HCT116 (cell line): ENCODE data around the gene CDC37L1.

ENCODE experiments used
- EZH2 ChIP-seq: fragments of 200-600 bp; sonication (generic); IDR thresholded peaks from 2 replicates; pipeline ENCODE4 v1.6.1; 2017; ENCODE audit warnings: antibody characterized with exemption, mixed run types
- POLR2A ChIP-seq: IDR thresholded peaks from 2 replicates; pipeline ENCODE4 v1.7.0; 2011; ENCODE audit warnings: borderline replicate concordance; ENCODE audit not compliant: insufficient read depth, insufficient read length; ENCODE audit errors: extremely low read depth
- TF ChIP-seq, protein P1 (sequence below), 3 experiments: fragments of 200-600 bp in 1 of 3; sonication (generic) in 1 of 3; IDR thresholded peaks in 2 of 3; conservative IDR thresholded peaks in 1 of 3; 2 replicates each; pipeline ENCODE4 v1.5.1; 2012 to 2017; ENCODE audit warnings: low read depth in 2 of 3, low read length in 2 of 3, antibody characterized with exemption in 1 of 3, borderline replicate concordance in 1 of 3, control low read depth in 1 of 3, mild to moderate bottlenecking in 1 of 3, mixed read lengths in 1 of 3, mixed run types in 1 of 3, moderate library complexity in 1 of 3; ENCODE audit not compliant: insufficient read depth in 1 of 3

DNA sequence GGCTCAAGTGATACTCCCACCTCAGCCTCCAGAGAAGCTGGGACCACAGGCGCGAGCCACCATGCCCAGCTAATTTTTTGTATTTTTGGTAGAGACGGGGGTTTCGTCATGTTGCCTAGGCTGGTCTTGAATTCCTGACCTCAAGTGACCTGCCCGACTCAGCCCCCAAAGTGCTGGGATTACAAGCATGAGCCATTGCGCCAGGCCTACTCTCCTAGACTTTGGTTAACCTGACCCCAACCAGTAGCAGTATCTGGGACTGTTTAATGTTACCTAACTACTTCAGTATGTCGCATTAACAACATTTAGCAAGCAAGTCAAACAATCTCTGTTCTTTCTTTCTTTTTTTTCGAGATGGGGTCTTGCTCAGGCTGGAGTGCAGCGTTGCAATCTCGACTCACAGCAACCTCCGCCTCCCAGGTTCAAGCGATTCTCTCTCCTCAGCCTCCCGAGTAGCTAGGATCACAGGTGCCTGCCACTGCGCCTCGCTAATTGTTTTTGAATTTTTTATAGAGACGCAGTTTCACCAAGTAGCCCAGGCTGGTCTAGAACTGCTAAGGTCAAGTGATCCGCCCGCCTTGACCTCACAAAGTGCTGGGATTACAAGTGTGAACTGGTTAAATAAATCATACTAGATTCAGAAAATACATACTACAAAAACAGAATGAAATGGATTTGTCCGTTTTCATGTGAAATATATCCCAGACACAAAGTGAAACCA lies 59.7 kb downstream of the CDC37L1 start:
- TF ChIP-seq, protein P1, sequence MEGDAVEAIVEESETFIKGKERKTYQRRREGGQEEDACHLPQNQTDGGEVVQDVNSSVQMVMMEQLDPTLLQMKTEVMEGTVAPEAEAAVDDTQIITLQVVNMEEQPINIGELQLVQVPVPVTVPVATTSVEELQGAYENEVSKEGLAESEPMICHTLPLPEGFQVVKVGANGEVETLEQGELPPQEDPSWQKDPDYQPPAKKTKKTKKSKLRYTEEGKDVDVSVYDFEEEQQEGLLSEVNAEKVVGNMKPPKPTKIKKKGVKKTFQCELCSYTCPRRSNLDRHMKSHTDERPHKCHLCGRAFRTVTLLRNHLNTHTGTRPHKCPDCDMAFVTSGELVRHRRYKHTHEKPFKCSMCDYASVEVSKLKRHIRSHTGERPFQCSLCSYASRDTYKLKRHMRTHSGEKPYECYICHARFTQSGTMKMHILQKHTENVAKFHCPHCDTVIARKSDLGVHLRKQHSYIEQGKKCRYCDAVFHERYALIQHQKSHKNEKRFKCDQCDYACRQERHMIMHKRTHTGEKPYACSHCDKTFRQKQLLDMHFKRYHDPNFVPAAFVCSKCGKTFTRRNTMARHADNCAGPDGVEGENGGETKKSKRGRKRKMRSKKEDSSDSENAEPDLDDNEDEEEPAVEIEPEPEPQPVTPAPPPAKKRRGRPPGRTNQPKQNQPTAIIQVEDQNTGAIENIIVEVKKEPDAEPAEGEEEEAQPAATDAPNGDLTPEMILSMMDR (IDR thresholded peaks at IDR 0.05 in 2 of 3, conservative IDR thresholded peaks at IDR 0.05 in 1 of 3; ENCODE audit: borderline replicate concordance in 1 of 3, insufficient read depth in 1 of 3, low read depth in 2 of 3, low read length in 2 of 3), result no peak
- no peak for TF ChIP-seq EZH2
- TF ChIP-seq POLR2A, result no peak
